ENCODE data around the gene GRID1. TPM values are rescaled to one million over a fixed set of nuclear protein-coding genes. Genes with fewer than 3 reads are reported as not detected.

Gene GRID1
- total RNA-seq, 1 donor from 2014 or later: 0.60 TPM

GRCh38 chr10:85618841-85619240 lies 747.8 kb downstream of the GRID1 start:
- no peaks in the 10 kb centered on the region for H3K36me3 Mint-ChIP-seq (ENCODE audit: low read depth)
- no peaks in the 10 kb centered on the region for H3K4me1 Mint-ChIP-seq (ENCODE audit: low read depth)
- H3K27me3 Mint-ChIP-seq (ENCODE audit: low read depth): no peaks in the 10 kb centered on the region
- H3K9me3 Mint-ChIP-seq (ENCODE audit: low read depth): no peaks in the 10 kb centered on the region
- H3K27ac Mint-ChIP-seq (ENCODE audit: unreplicated experiment): no peak overlapping the region
- DNase-seq (ENCODE audit: low spot score): no peak
- TF ChIP-seq CTCF (IDR thresholded peaks at IDR 0.05): no peak
- no peak overlapping the region for H3K4me3 Mint-ChIP-seq (ENCODE audit: unreplicated experiment)

- H3K27ac Mint-ChIP-seq (ENCODE audit: unreplicated experiment): no peak overlapping the region
- no peak overlapping the region for H3K4me3 Mint-ChIP-seq (ENCODE audit: unreplicated experiment)
- H3K9me3 Mint-ChIP-seq (ENCODE audit: low read depth): no peaks in the 10 kb centered on the region
- no peak for DNase-seq (ENCODE audit: low spot score)
- H3K4me1 Mint-ChIP-seq (ENCODE audit: low read depth): no peaks in the 10 kb centered on the region
- no peaks in the 10 kb centered on the region for H3K36me3 Mint-ChIP-seq (ENCODE audit: low read depth)
- H3K27me3 Mint-ChIP-seq (ENCODE audit: low read depth): no peaks in the 10 kb centered on the region
- TF ChIP-seq CTCF (IDR thresholded peaks at IDR 0.05): no peak
Observed at GRCh38 chr10:85617751-85618546, 748.6 kb downstream of the GRID1 start.

GRCh38 chr10:85615556-85615955 lies 751.0 kb downstream of the GRID1 start:
- no peak for DNase-seq (ENCODE audit: low spot score)

GRCh38 chr10:85614981-85615380 lies 751.6 kb downstream of the GRID1 start:
- no peak for DNase-seq (ENCODE audit: low spot score)
- Mint-ChIP-seq H3K4me3 (ENCODE audit: unreplicated experiment) (no peak overlapping the region), H3K36me3 (ENCODE audit: low read depth) (no peaks in the 10 kb centered on the region), H3K27me3 (ENCODE audit: low read depth) (no peaks in the 10 kb centered on the region), H3K9me3 (ENCODE audit: low read depth) (no peaks in the 10 kb centered on the region), H3K27ac (ENCODE audit: unreplicated experiment) (no peak overlapping the region), H3K4me1 (ENCODE audit: low read depth) (no peaks in the 10 kb centered on the region)
- TF ChIP-seq CTCF (IDR thresholded peaks at IDR 0.05): no peak

More at GRCh38 chr10:85615556-85615955, 751.0 kb downstream of the GRID1 start:
- no peaks in the 10 kb centered on the region for H3K36me3 Mint-ChIP-seq (ENCODE audit: low read depth)
- H3K4me1 Mint-ChIP-seq (ENCODE audit: low read depth): no peaks in the 10 kb centered on the region
- H3K4me3 Mint-ChIP-seq (ENCODE audit: unreplicated experiment): no peak overlapping the region
- H3K27ac Mint-ChIP-seq (ENCODE audit: unreplicated experiment): no peak overlapping the region
- no peak for TF ChIP-seq CTCF (IDR thresholded peaks at IDR 0.05)
- no peaks in the 10 kb centered on the region for H3K27me3 Mint-ChIP-seq (ENCODE audit: low read depth)
- H3K9me3 Mint-ChIP-seq (ENCODE audit: low read depth): no peaks in the 10 kb centered on the region

GRCh38 chr10:85614566-85614965 lies 752.0 kb downstream of the GRID1 start:
- Mint-ChIP-seq H3K36me3 (ENCODE audit: low read depth) (no peaks in the 10 kb centered on the region), H3K4me3 (ENCODE audit: unreplicated experiment) (no peak overlapping the region), H3K9me3 (ENCODE audit: low read depth) (no peaks in the 10 kb centered on the region), H3K27ac (ENCODE audit: unreplicated experiment) (no peak overlapping the region), H3K27me3 (ENCODE audit: low read depth) (no peaks in the 10 kb centered on the region), H3K4me1 (ENCODE audit: low read depth) (no peaks in the 10 kb centered on the region)
- no peak for DNase-seq (ENCODE audit: low spot score)
- no peak for TF ChIP-seq CTCF (IDR thresholded peaks at IDR 0.05)
